ENCODE data around the gene ANO10. TPM values are rescaled to one million over a fixed set of nuclear protein-coding genes. Genes with fewer than 3 reads are reported as not detected.
A peak's percentile ranks its signal among the peaks of the same experiment; 100 is the strongest.

The ANO10 gene
- total RNA-seq, 1 donor from 2014 or later = 4.9 TPM

DNA sequence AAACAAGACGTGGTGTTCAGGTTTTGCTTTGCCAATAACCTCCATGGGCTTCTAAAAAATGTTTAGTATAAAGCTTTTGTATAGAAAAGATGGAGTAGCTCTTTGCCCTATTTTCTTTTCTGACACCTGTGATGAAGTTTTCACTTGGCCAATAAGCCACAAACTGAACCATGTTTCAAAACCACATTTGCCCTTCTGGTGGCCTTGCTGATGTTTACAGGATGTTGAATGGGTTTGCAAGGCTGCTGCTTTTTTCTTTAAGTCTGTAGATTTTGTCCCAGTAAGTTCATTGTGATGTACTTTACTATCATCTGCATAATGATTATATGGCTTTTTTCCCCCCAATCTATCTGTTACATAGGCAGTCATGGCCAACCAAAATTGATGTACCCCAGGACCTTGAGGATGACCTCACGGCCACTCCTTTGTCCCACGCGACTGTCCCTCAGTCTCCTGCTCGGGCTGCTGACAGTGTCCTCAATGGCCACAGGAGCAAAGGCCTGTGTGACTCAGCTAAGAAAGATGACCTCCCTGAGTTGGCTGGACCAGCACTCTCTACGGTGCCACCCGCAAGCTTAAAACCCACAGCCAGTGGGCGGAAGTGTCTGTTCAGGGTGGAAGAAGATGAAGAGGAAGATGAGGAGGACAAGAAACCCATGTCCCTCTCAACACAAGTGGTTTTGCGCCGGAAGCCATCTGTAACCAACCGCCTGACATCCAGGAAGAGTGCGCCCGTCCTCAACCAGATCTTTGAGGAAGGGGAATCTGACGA lies 274.6 kb downstream of the ANO10 start:
- Mint-ChIP-seq H3K9me3 (peaks cover 12% of the 10 kb centered on the region), H3K27ac (peak overlapping the region; percentile 87), H3K27me3 (ENCODE audit: low read depth) (no peaks in the 10 kb centered on the region), H3K4me3 (ENCODE audit: low read depth) (peak overlapping the region; percentile 6), H3K4me1 (ENCODE audit: low read depth) (peaks cover 57% of the 10 kb centered on the region), H3K36me3 (ENCODE audit: low read depth) (peaks cover 94% of the 10 kb centered on the region)
- intact Hi-C loops (cut with micrococcal nuclease) = loop anchor here (1.0 to 5.0 kb wide), 3 partner anchors 20 to 59 kb away; no protein-coding TSS in a partner anchor
- DNase-seq (ENCODE audit: low spot score) = peak; percentile 42

DNA sequence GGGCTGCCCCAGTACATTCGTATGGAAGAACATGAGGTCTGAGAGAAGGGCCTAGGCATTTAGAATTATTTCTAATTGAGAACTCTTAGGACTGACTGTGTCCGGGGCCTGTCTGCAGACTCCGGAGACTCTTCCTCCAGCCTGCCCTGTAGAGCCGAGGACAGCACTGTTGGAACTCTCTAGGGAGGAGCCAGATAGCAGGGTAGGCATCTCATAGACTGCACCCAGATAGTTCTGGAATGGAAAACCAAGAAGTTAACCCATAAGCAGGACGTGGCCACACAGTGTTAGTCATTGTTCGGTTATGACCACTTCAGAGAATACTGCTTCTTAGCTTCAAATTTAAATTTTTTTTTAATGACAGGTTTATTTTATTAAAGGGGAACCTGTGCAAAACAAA lies 275.9 kb downstream of the ANO10 start:
- intact Hi-C loops (cut with micrococcal nuclease) = loop anchor here (1.0 to 5.0 kb wide), 3 partner anchors 19 to 58 kb away; no protein-coding TSS in a partner anchor
- Mint-ChIP-seq H3K27ac (peak overlapping the region; percentile 85), H3K27me3 (ENCODE audit: low read depth) (no peaks in the 10 kb centered on the region), H3K4me3 (ENCODE audit: low read depth) (peak overlapping the region; percentile 20), H3K9me3 (no peaks in the 10 kb centered on the region), H3K4me1 (ENCODE audit: low read depth) (peaks cover 56% of the 10 kb centered on the region), H3K36me3 (ENCODE audit: low read depth) (peaks cover 92% of the 10 kb centered on the region)
- no peak for DNase-seq (ENCODE audit: low spot score)

DNA sequence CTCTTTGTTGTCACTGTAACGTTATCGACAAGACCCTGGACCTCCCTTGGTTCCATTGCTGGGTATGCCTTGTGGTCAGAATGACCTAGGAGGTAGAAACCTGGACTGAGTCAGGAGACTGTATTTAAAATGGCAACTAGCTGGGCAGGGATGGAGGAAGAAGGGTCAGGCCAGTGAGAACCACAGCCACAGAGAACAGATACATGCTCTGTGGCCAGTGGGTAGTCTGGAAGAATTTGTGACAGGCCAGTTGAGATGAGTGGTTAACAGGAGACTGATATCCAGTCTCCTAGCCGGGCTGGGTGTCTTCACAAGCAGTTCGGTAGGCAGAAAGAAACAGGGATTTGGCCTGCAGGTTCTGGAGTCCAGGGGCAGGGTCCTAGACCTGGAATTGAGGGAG lies 276.6 kb downstream of the ANO10 start:
- no peaks in the 10 kb centered on the region for H3K27me3 Mint-ChIP-seq (ENCODE audit: low read depth)
- no peak for DNase-seq (ENCODE audit: low spot score)
- peaks cover 92% of the 10 kb centered on the region for H3K36me3 Mint-ChIP-seq (ENCODE audit: low read depth)
- intact Hi-C loops (cut with micrococcal nuclease) = loop anchor here (5.0 kb wide), 1 partner anchor 42 kb away; no protein-coding TSS in a partner anchor
- H3K4me1 Mint-ChIP-seq (ENCODE audit: low read depth) = peaks cover 56% of the 10 kb centered on the region
- H3K4me3 Mint-ChIP-seq (ENCODE audit: low read depth) = no peak overlapping the region
- peak overlapping the region; percentile 85 for H3K27ac Mint-ChIP-seq
- H3K9me3 Mint-ChIP-seq = peaks cover under 1% of the 10 kb centered on the region

DNA sequence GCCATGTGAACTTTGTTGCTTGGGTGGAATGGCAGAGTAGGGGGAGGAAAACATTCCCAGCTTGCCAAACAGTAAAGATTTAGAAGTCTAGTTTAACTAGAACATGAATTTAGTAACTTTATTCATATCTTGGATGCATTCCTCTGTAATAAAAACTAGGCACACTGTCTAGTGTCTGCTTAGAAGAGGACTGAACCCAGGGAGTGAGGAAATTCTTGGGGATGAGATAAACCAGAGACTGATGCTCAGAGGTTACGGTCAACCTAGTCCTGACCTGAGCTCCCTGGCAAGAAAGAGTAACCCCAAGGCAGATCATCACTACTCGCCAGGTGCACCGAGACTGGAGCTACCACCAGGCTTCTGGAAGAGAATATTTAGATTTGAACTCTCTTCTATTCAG lies 277.3 kb downstream of the ANO10 start:
- DNase-seq (ENCODE audit: low spot score) = no peak
- no peak overlapping the region for H3K4me3 Mint-ChIP-seq (ENCODE audit: low read depth)
- peak overlapping the region; percentile 67 for H3K27ac Mint-ChIP-seq
- intact Hi-C loops (cut with micrococcal nuclease) = no loop called here
- H3K36me3 Mint-ChIP-seq (ENCODE audit: low read depth) = peaks cover 91% of the 10 kb centered on the region
- peaks cover 56% of the 10 kb centered on the region for H3K4me1 Mint-ChIP-seq (ENCODE audit: low read depth)
- no peaks in the 10 kb centered on the region for H3K27me3 Mint-ChIP-seq (ENCODE audit: low read depth)
- peaks cover 5% of the 10 kb centered on the region for H3K9me3 Mint-ChIP-seq

DNA sequence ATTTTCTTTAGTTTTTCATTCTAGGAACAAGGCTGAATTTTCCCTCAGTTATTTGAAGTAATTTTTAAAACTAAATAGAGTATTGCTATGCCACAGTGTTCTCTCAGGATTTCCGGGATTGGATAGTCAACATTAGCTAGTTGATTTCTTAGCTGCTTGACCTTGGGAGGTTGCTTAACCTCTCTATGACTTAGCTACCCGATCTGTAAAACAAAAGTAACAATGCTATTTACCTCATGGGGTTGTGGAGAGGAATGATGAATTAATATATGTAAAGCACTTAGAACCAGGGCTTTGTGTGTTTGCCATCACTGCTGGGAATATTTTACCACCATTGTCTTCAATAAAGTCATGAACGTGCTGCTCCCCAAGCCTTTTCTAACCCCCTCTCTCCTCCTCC lies 278.0 kb downstream of the ANO10 start:
- Mint-ChIP-seq H3K4me3 (ENCODE audit: low read depth) (no peak overlapping the region), H3K4me1 (ENCODE audit: low read depth) (peaks cover 51% of the 10 kb centered on the region), H3K9me3 (peaks cover 7% of the 10 kb centered on the region), H3K36me3 (ENCODE audit: low read depth) (peaks cover 91% of the 10 kb centered on the region), H3K27ac (no peak overlapping the region), H3K27me3 (ENCODE audit: low read depth) (no peaks in the 10 kb centered on the region)
- no peak for DNase-seq (ENCODE audit: low spot score)
- intact Hi-C loops (cut with micrococcal nuclease) = no loop called here

DNA sequence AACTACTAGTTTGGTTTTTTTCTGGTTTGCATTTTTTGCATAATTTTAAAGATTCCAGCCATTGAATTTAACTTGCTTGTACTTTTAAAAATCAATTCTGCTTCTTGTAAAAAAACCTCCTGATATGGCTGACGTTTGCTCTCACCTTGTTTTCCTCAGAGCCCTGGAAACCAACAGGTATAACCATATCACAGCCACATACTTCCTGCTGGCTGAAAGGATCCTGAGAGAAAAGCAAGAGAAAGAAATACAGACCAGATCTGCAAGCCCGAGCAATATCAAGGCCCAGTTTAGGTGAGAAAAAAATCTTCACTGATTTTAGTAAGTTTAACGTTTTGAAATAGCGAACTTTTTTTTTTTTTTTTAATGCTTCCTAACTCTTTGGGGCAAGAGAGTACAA lies 278.6 kb downstream of the ANO10 start:
- Mint-ChIP-seq H3K36me3 (ENCODE audit: low read depth) (peaks cover 91% of the 10 kb centered on the region), H3K4me1 (ENCODE audit: low read depth) (peaks cover 46% of the 10 kb centered on the region), H3K4me3 (ENCODE audit: low read depth) (no peak overlapping the region), H3K27ac (peak overlapping the region; percentile 12), H3K9me3 (peaks cover 13% of the 10 kb centered on the region), H3K27me3 (ENCODE audit: low read depth) (no peaks in the 10 kb centered on the region)
- intact Hi-C loops (cut with micrococcal nuclease) = no loop called here
- DNase-seq (ENCODE audit: low spot score) = no peak

DNA sequence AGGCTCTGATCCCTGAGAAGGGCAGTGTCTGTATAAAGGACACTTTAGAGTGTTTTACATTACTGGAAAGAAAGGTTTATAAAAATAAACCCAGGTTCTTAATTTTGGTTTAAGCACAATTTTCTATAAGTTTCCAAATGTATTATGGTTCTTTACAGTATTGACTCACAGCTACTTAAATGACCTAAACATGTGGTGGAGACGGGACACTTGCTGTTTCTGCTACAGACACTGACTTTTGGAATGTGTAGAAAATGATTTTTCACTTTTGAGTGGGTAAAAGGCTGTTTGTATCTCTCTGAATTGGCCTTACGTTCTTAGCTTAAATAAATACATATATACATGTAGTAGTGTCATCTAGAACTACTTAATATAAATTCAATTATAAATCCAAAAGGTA lies 280.0 kb downstream of the ANO10 start:
- intact Hi-C loops (cut with micrococcal nuclease) = no loop called here
- Mint-ChIP-seq H3K27ac (no peak overlapping the region), H3K4me3 (ENCODE audit: low read depth) (no peak overlapping the region), H3K27me3 (ENCODE audit: low read depth) (no peaks in the 10 kb centered on the region), H3K9me3 (peaks cover 21% of the 10 kb centered on the region), H3K4me1 (ENCODE audit: low read depth) (peaks cover 35% of the 10 kb centered on the region), H3K36me3 (ENCODE audit: low read depth) (peaks cover 91% of the 10 kb centered on the region)
- DNase-seq (ENCODE audit: low spot score) = no peak

DNA sequence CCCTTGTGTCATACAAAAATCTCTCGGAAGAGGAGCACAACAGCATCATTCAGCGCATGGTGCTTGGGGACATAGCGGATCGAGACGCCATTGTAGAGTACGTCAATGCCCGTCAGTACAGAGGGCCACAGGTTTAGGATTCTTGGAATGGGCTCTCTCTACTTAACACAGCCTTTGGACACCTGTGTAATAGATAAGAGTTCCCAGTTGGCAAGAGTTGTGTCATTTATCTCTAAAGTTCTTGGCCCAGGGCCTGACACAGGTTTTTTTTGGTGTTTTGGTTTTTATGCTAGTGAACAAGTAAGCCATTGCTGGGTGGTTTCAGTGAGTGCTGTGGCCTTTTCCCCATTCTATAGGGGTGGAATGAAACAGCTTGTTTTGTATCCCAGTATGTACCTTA lies 281.4 kb downstream of the ANO10 start:
- Mint-ChIP-seq H3K27me3 (ENCODE audit: low read depth) (no peaks in the 10 kb centered on the region), H3K4me1 (ENCODE audit: low read depth) (peaks cover 22% of the 10 kb centered on the region), H3K4me3 (ENCODE audit: low read depth) (no peak overlapping the region), H3K36me3 (ENCODE audit: low read depth) (peaks cover 92% of the 10 kb centered on the region), H3K27ac (no peak overlapping the region), H3K9me3 (peaks cover 34% of the 10 kb centered on the region)
- intact Hi-C loops (cut with micrococcal nuclease) = no loop called here
- DNase-seq (ENCODE audit: low spot score) = no peak

DNA sequence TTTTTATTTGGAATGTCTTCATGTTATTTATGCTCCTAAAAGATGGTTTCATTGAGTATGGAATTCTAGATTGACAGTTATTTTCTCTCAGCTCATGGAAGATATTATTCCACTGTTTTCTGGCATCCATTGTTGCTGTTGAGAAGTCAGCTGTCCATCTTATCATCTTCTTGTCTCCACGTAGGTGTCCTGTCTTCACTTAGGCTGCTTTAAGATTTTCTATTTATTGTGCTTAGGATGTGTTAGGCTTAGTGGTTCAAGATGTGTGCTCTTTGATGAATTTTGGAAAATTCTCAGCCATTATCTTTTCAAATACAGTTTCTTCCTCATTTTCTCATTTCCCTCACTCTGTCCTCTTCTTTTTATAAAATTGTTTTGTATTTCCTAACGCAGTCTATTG lies 283.5 kb downstream of the ANO10 start:
- Mint-ChIP-seq H3K27me3 (ENCODE audit: low read depth) (no peaks in the 10 kb centered on the region), H3K4me3 (ENCODE audit: low read depth) (no peak overlapping the region), H3K9me3 (peaks cover 41% of the 10 kb centered on the region), H3K36me3 (ENCODE audit: low read depth) (peaks cover 91% of the 10 kb centered on the region), H3K27ac (no peak overlapping the region), H3K4me1 (ENCODE audit: low read depth) (peaks cover 6% of the 10 kb centered on the region)
- intact Hi-C loops (cut with micrococcal nuclease) = no loop called here
- no peak for DNase-seq (ENCODE audit: low spot score)

DNA sequence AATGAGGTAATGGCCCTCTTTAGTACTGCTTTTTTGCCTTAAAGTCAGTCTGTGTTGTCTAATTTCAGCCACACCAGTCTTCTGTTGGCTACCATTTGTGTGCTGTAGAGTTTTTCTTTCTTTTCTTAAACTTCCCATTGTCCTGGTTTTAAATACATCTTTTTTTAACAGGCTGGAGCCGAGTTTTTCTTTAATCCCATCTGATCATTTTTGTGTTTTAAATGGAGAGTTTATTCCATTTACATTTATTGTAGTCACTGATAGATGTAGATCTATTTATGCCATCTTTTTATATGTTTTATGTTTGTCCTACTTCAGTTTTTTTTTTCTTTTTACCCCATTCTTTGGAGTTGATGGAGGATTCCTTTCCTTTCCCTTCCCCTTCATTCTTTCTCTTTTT lies 286.0 kb downstream of the ANO10 start:
- Mint-ChIP-seq H3K36me3 (ENCODE audit: low read depth) (peaks cover 88% of the 10 kb centered on the region), H3K27me3 (ENCODE audit: low read depth) (no peaks in the 10 kb centered on the region)

DNA sequence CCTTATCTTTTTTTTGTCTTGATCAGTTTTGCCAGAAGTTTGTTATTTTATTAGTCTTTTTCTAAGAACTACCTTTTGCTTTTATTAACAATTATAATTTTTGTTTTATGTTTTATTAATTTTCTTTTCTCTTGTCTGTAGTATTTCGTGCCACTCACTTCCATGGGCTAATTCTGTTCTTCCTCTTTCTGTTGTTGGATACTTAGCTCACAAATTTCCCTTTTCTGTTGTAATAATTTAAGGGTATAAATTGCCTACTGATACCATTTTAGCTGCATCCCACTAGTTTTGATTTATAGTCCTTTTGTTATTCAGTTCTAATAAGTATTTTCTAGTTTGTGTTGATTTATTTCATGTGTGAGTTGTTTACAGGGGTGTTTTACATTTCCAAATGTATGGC lies 286.8 kb downstream of the ANO10 start:
- Mint-ChIP-seq H3K36me3 (ENCODE audit: low read depth) (peaks cover 87% of the 10 kb centered on the region), H3K27ac (no peak overlapping the region), H3K9me3 (peaks cover 41% of the 10 kb centered on the region), H3K4me3 (ENCODE audit: low read depth) (no peak overlapping the region), H3K4me1 (ENCODE audit: low read depth) (peaks cover 5% of the 10 kb centered on the region), H3K27me3 (ENCODE audit: low read depth) (no peaks in the 10 kb centered on the region)
- intact Hi-C loops (cut with micrococcal nuclease) = no loop called here
- no peak for DNase-seq (ENCODE audit: low spot score)

More for the DNA sequence above, 286.0 kb downstream of the ANO10 start:
- peaks cover 45% of the 10 kb centered on the region for H3K9me3 Mint-ChIP-seq
- H3K4me1 Mint-ChIP-seq (ENCODE audit: low read depth) = peaks cover 5% of the 10 kb centered on the region
- intact Hi-C loops (cut with micrococcal nuclease) = no loop called here
- H3K4me3 Mint-ChIP-seq (ENCODE audit: low read depth) = no peak overlapping the region
- DNase-seq (ENCODE audit: low spot score) = no peak
- no peak overlapping the region for H3K27ac Mint-ChIP-seq

DNA sequence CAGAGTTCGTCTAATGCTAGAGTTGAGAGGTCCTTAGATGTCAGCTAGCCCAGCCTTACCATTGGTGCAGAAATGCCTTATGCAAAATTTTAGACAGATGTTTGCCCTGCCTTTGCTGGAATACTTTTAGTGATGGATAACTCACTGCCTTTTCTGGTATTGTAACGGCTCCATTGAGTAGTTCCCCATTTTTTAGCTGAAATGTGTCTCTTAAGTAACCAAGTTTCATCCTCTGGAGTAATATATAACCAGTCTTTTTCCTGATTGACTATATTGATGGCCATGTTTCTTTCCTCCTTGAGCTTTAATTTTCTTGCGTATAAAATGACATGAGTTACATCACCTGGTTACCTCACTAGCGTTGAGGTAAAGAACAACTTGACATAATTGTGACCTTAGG lies 290.4 kb downstream of the ANO10 start:
- Mint-ChIP-seq H3K4me1 (ENCODE audit: low read depth) (peaks cover 24% of the 10 kb centered on the region), H3K4me3 (ENCODE audit: low read depth) (no peak overlapping the region), H3K36me3 (ENCODE audit: low read depth) (peaks cover 71% of the 10 kb centered on the region), H3K27me3 (ENCODE audit: low read depth) (no peaks in the 10 kb centered on the region), H3K9me3 (peaks cover 20% of the 10 kb centered on the region), H3K27ac (no peak overlapping the region)
- DNase-seq (ENCODE audit: low spot score) = no peak
- intact Hi-C loops (cut with micrococcal nuclease) = no loop called here

DNA sequence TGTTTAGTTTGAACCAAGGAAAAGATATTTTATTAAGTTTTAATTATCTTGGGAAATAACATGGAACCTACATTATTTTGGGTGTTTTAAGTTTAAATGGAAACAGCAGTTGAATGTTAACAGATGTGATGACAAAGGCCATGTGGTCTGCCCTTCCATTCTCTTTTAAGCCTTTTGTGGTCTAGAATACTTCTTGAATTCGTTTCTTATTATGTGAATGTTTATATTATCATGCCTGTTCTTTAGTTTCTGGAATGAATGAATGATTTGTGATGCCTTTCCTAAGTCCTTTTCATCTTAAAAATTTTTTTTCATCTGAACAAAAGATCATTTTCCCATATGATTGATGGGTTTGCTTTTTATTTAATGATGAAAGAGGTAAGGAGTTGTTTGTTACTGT lies 290.8 kb downstream of the ANO10 start:
- no peaks in the 10 kb centered on the region for H3K27me3 Mint-ChIP-seq (ENCODE audit: low read depth)
- intact Hi-C loops (cut with micrococcal nuclease) = no loop called here
- H3K4me1 Mint-ChIP-seq (ENCODE audit: low read depth) = peaks cover 28% of the 10 kb centered on the region
- DNase-seq (ENCODE audit: low spot score) = no peak
- peaks cover 70% of the 10 kb centered on the region for H3K36me3 Mint-ChIP-seq (ENCODE audit: low read depth)
- H3K27ac Mint-ChIP-seq = no peak overlapping the region
- peaks cover 16% of the 10 kb centered on the region for H3K9me3 Mint-ChIP-seq
- no peak overlapping the region for H3K4me3 Mint-ChIP-seq (ENCODE audit: low read depth)

Data from activated T-helper 2 cell treated with anti-CD3 and anti-CD28 coated beads, Interferon-gamma antibody, Interleukin-2, Interleukin-4, amounts not matched to agents 10 μg/mL and 5 μg/mL and 100 μg/mL, durations not matched to agents 14 hours and 24 hours and 36 hours (primary cell).